HG03060 (cell line): ENCODE data around the gene FDXR.

ENCODE experiments used
- ATAC-seq: cut with Tn5 transposase; IDR thresholded peaks from one replicate; pipeline ENCODE4 v1.9.1; 2021; ENCODE audit warnings: low read depth, moderate number of reproducible peaks; ENCODE audit not compliant: unreplicated experiment

The FDXR gene

GRCh38 chr17:74816905-74817620, 55.7 kb downstream of the FDXR start:
- ATAC-seq, result no peak

- ATAC-seq, result no peak
These were observed 57.0 kb downstream of the FDXR start for GRCh38 chr17:74815550-74816370.

- ATAC-seq, result no peak
These were observed 57.7 kb downstream of the FDXR start for GRCh38 chr17:74815067-74815466.

GRCh38 chr17:74814453-74814852, 58.3 kb downstream of the FDXR start:
- no peak for ATAC-seq
